GM12874 (cell line): ENCODE results near the gene ADISSP.

Source experiments
- TF ChIP-seq, protein P1 (sequence below): IDR thresholded peaks from 2 replicates; pipeline ENCODE4 v1.5.1; 2011; ENCODE audit warnings: low read depth, mild to moderate bottlenecking, control low read depth, low read length, moderate library complexity; ENCODE audit not compliant: insufficient read depth

Gene ADISSP

DNA sequence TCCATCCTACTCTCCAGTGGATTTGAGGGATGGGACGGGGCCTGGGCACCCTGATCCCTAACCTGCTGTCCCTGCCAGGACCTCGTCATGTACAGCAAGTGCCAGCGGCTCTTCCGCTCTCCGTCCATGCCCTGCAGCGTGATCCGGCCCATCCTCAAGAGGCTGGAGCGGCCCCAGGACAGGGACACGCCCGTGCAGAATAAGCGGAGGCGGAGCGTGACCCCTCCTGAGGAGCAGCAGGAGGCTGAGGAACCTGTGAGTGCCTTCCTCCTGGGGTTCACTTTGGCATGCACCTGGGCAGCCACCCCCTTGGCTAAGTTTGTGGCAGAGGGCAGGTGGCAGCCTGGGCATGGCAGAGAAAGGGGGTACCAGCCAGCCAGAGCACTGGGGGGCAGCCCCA, 34.3 kb upstream of the ADISSP start:
- TF ChIP-seq, protein P1, sequence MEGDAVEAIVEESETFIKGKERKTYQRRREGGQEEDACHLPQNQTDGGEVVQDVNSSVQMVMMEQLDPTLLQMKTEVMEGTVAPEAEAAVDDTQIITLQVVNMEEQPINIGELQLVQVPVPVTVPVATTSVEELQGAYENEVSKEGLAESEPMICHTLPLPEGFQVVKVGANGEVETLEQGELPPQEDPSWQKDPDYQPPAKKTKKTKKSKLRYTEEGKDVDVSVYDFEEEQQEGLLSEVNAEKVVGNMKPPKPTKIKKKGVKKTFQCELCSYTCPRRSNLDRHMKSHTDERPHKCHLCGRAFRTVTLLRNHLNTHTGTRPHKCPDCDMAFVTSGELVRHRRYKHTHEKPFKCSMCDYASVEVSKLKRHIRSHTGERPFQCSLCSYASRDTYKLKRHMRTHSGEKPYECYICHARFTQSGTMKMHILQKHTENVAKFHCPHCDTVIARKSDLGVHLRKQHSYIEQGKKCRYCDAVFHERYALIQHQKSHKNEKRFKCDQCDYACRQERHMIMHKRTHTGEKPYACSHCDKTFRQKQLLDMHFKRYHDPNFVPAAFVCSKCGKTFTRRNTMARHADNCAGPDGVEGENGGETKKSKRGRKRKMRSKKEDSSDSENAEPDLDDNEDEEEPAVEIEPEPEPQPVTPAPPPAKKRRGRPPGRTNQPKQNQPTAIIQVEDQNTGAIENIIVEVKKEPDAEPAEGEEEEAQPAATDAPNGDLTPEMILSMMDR, result no peak

DNA sequence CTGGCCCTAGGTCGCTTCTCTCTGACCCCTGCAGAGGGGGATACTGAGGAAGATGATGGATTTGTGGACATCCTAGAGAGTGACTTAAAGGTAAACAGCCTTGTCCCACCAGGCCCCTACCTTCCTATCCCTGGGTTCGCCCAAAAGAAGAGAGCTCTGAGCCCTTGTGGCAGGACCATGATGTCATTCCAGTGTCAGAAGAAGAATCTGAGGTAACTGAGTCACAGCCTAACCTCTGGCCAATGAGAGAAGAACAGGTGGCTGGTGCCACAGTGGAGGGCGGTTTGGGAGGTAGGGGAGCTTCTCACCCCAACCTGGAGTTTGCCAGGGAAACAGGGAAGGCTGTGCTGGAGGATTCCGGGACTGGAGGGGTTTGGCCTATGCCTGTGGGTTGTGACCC, 33.7 kb upstream of the ADISSP start:
- TF ChIP-seq, protein P1, result no peak

DNA sequence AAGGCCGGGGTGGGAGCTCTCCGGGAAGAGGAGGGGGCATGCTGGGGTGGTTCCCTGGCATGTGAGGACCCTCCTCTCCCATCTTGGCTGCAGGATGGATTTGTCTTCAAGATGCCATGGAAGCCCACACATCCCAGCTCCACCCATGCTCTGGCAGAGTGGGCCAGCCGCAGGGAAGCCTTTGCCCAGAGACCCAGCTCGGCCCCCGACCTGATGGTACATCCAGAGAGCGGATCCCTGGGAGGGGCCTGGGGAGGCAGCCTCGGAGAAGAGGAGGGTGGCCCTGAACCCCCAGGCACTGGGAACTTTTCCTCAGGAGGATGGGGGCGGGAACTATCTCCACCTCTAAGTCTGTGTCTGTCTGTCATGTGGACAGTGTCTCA, 33.3 kb upstream of the ADISSP start:
- TF ChIP-seq, protein P1, result no peak

DNA sequence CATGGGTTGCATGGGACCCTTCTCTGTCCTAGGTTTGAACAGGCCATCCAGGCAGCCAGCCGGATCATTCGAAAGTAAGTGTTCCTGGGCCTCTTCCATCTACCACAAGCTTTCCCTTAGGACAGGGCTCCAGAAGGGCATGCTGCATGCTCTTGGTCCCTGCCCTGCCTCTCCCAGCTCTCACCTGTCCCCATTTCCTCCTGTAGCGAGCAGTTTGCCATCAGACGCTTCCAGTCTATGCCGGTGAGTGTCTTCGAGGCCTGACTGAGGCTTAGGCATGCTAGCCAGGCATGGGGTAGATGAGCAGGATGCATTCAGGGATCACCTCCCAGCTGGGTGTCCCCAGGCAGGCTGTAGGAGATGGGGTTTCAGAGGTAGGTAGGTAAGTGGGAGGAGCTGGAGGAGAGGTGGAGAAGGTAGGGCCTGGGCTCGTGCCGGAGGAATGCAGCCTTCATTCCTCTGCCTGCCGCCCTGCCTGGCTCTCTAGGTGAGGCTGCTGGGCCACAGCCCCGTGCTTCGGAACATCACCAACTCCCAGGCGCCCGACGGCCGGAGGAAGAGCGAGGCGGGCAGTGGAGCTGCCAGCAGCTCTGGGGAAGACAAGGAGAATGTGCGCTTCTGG, 32.8 kb upstream of the ADISSP start:
- TF ChIP-seq, protein P1, result no peak

DNA sequence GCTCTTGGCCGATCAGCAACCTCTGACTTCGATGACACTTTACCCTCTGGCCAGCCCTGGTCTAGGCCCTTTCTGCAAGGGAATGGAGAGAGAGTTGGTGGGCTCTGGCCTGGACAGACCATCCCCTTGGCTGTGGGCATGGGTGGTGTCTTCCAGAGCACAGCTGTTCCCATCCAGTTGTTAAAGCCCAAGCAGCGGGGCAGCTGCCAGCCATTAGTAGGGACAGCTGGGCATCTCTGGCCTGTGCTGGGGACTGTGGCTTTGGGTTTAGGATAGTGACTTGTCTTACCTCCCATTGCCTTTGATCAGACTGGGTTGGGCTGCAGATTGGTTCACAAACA, 31.3 kb upstream of the ADISSP start:
- TF ChIP-seq, protein P1, result no peak

DNA sequence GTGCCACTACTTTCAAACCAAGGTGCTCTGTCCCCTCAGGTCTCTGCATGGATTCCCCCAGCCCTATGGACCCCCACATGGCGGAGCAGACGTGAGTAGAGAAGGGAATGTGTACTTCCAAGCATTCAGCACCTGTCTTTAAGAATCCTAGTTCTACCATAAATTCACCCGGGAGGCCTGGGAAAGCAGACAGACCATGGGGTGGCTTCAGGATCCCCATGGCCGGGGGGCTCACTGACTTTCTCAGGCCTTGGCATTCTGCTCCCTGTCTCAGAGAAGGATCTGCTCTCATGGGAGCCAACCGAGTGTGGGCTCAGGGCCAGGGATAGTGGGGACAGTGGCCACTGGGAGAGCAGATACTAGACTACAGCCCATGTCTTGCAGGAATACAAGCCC, 30.8 kb upstream of the ADISSP start:
- TF ChIP-seq, protein P1, result no peak

DNA sequence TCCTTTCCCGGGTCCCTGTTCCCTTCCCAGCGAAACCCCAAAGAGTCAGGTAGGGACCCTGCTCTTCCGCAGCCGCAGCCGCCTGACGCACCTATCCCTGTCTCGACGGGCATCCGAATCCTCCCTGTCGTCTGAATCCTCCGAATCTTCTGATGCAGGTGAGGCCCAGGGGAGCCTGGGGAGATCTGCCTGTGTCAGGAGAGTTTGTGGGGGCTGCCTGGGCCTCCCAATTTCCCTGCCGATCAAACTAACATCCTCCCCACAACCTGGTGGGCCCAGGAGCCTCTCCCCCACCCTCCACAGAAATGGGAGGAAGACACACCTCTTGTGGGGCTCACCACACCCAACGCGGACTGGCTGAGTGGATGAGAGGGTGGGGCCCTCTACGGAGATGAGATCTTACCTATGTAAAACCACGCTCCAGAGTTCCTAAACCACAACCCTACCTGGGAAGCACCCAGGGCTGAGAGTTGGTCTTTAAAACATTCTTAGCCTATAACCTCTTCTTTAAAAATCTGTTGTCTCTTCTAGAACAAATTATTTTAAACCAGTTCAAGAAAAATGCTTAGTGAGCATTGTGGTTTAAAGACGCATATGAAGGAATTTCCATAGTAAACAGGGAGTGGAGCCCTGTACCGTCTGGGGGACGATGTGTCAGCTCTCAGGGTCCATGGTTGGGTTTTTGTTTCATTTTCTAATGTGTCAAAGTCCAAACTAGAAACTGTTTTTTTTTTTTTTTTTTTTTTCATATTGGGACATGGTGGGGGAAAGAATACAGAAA, 30.2 kb upstream of the ADISSP start:
- TF ChIP-seq, protein P1, result no peak
